Activated T-cell treated with anti-CD3 and anti-CD28 coated beads for 1 hour (primary cell): ENCODE results near the gene EIF6.
"Not testable (repeated sequence)": the region's sequence is repeated elsewhere in the genome, so short reads cannot be mapped to it uniquely, and the experiment has no call there.

Experiments used
- DNase-seq: peaks from one replicate; pipeline ENCODE4 v3.0.0-alpha.2; 2020; ENCODE audit warnings: low read depth

The EIF6 gene

GRCh38 chr20:35284267-35284991 lies at the start of gene EIF6:
Gene EIF6 (minus strand): TSS chr20:35284772. CDS start chr20:35284487, 285 bp downstream.
- DNase-seq = peak; percentile 55

DNA sequence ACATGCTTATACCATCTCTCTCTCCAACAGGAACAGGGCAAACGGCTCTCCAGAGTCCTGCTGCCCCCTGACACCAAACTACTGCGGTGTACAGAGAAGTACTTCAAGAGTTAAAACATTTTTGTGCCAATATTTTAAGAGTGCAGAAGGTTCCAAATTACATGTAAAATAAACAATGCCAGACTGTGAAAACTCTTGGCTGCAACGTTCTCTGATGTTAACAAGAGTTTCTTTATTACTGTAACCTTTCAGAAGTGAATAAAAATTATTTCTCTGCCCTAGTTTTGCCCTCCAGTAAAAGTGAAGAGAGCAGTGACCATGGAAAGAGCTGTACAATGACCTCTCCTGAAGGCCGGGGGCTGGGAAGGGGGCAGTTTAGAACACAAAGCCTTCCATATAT lies 49.0 kb upstream of the EIF6 start:
- no peak for DNase-seq

GRCh38 chr20:35332540-35333200 lies 48.1 kb upstream of the EIF6 start:
- DNase-seq = no peak

DNA sequence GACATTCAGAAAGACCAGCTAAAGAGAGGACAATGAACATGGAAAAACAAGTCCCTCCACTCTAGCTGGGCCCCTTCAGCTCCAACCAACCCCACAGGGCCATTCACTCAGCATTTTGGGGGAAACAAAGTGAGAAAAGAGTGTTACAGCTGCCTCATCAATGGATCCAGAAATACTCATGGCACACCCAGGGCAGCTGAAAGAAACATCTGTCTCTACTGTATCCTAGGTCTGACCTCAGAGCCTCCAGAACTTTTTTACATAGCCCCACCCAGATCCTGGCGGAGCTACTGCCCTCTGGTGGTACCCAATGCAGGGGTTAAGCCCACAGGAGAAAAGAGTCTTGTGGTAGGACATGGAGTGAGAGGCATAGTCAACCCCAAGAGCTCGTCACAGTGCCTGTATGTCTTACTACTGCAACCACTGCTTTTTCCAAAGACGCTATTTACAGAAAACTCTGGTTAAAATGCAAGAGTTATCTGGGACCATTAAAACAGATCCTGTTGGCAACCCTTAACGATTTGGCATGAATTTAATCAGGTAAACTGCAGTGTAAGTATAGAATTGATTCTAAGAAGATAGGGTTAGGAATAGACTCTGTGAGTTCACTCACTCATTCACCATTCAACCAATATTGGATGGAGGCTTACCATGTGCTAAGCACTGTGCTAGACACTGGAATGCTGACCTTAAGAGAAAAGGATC lies 45.0 kb upstream of the EIF6 start:
- DNase-seq = peak; percentile 11

DNA sequence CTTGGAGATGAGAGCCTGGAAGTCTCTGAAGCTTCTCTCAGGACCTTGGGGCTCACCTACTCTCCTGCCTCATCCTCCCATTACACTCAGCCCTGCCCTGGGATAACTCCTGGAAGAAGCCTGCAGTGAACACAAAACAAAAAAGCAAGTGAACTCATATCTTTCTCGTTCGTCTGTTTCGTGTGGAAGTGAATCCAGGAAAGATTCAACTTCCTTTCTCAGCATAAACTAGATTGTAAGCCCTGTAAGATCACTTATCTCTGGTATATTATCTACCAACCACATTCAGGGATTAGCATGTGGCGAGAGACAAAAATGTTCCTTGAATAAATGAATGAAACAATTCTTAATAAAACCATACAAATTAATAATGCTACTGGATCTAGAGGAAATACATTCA lies 44.1 kb upstream of the EIF6 start:
- no peak for DNase-seq

- DNase-seq = no peak
Observed at GRCh38 chr20:35328095-35328685, 43.6 kb upstream of the EIF6 start.

- DNase-seq = no peak
Observed at GRCh38 chr20:35327074-35327976, 42.8 kb upstream of the EIF6 start.

DNA sequence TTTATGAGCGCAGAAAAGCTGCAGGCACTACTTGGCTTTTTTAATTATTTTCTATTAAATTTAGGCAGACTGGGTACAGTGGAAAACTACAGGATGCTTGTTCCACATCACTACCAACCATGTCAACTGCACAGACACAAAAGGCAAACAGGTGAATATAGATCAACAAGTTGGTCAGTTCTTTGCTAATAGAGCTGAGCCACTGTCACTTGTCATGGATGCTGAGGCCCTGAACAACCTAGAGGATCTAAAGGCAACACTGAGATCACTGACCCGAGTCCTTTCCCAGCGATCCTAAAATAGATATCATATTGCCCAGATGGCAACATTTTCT lies 42.1 kb upstream of the EIF6 start:
- DNase-seq = no peak

- DNase-seq = no peak
Observed at GRCh38 chr20:35326021-35326739, 41.6 kb upstream of the EIF6 start.

DNA sequence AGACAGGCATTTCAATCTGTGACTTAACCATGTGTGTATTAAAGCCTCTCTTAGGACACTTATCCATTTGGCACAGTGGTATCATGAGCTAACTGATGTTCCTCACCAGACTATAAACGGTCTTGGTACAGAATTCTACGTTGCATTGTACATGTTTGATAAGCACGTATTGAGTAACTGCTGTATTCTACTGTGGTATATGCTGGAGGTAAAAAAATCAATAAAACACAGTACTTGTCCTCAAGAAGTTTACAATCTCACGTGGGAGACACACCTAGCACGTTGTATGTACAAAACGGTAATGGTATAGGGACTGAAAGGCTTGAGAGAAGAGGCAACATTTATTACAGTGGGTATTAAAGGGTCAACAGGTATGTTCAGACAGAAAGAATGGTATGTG lies 40.8 kb upstream of the EIF6 start:
- DNase-seq = no peak

GRCh38 chr20:35320396-35321126 lies 36.0 kb upstream of the EIF6 start:
- DNase-seq = no peak

DNA sequence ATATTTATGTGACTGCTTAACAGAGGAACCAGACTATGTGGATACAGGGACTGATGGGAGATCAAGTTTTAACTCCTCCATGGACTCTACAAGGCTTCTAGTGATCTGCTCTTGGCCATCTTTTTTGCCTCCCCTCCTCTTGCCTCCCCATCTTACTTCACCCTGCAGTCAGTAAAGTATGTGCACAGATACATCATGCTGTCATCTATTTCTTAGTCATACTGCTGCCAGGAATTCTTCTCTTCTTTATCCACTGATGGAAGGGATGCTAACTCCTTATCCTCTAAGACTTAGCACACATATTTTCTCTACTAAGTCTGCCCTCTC lies 35.3 kb upstream of the EIF6 start:
- DNase-seq = no peak

DNA sequence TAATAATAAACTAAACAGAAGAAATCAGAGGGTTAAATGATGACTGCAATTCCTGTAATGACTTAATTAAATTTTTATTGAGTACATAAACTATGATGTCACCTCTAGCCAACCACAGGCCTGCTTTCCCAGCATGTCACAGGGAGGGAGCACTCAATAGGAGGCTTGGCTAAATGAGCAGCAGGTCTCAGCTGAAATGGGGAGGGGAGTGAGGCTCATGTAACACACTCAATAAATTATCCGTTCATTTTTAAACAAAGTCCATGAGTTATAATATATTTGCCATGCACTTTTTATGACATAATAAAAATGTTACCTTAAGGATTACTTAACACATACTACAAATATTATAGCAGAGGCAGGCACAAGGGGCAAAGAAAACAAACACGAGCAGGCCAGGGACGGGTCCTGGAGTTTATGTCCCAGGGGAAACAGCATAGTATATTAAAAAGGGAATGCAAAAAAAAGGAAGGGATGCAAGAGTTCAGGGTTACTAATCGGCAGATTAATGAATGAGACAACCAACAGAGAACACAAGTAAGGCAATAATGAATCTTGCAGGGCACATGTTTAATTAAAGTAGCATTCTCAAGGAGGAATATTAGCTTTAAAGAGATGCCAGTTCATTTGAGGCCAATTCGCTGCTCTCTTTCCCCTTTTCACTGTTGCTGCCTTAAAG lies 34.8 kb upstream of the EIF6 start:
- no peak for DNase-seq

DNA sequence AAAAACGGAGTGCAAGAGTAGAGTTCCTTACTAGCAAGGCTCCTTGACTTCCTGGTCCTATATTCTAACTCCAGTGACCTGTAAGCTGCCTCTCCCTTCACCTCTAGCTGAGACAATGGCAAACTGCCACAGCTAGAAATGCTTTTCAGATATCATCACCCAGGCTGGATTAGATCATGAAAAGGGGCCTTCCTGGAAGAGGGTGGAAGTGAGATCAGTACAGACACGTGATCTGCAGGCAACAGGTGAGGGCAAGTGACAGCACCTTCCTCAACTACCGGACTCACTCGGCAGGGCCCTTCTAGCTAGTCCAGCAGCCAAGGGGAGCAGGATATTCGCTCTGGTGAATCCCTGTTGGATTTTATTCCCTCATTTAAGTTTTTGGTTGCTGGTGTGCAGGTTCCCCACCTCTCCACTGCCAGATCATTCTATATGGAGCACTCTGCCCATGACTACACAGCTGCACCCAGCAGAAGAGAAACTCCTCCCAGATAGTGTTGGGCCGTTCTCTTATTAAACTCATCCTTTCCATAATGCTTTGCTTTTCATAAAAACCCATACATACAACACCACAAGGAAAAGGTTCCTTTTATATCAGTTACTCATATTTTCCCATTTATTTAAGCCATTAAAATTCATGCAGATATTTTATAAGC lies 34.1 kb upstream of the EIF6 start:
- DNase-seq = no peak

GRCh38 chr20:35317416-35318210 lies 33.0 kb upstream of the EIF6 start:
- no peak for DNase-seq

GRCh38 chr20:35316086-35316485 lies 31.5 kb upstream of the EIF6 start:
- DNase-seq = no peak

GRCh38 chr20:35315632-35316020 lies 31.1 kb upstream of the EIF6 start:
- DNase-seq = not testable (repeated sequence)

DNA sequence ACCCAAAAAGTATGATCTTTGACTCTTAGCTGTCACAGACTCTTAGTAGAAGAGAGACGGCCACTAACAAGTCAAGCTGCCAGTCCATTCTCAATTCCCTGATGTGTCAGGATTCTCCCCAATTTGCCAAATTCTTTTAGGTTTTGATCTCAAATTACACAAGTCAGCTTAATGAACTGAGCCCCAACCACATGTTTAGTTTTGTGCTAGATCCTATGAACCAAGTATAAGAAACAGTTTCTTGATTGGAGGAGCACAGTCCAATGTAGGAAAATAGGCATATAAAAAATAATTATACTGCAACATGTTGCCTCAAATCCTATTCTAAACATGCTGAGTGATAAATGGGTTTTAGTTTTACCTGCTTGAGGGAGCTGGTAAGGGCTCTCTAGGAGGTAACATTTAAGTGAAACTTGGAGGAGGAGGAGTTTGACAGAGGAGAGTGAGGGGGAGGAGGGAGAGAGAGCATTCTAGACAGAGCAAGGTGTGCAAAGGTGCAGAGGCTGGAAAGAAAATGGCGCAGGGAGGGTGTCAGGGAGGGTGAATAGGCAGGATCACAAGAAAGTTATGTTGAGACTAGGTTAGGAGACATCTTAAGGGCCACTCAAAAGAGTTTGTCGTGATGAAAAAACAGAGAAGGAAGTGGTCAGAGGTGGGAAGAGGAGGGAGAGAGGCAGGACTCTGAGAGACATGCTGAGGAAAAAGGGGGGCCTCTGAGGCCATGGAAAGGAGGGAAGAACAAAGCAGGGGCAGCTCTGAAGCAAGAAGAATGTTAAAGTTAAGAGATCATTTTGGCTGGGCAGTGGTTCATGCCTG lies 30.5 kb upstream of the EIF6 start:
- no peak for DNase-seq
